GM21825 (cell line): Measurements from ENCODE around the gene MYORG.
"Not testable (repeated sequence)": the region's sequence is repeated elsewhere in the genome, so short reads cannot be mapped to it uniquely, and the experiment has no call there.

Experiments
- ATAC-seq: cut with Tn5 transposase; IDR thresholded peaks from one replicate; pipeline ENCODE4 v1.9.1; 2021; ENCODE audit warnings: mild to moderate bottlenecking, moderate library complexity; ENCODE audit not compliant: unreplicated experiment

MYORG gene

DNA sequence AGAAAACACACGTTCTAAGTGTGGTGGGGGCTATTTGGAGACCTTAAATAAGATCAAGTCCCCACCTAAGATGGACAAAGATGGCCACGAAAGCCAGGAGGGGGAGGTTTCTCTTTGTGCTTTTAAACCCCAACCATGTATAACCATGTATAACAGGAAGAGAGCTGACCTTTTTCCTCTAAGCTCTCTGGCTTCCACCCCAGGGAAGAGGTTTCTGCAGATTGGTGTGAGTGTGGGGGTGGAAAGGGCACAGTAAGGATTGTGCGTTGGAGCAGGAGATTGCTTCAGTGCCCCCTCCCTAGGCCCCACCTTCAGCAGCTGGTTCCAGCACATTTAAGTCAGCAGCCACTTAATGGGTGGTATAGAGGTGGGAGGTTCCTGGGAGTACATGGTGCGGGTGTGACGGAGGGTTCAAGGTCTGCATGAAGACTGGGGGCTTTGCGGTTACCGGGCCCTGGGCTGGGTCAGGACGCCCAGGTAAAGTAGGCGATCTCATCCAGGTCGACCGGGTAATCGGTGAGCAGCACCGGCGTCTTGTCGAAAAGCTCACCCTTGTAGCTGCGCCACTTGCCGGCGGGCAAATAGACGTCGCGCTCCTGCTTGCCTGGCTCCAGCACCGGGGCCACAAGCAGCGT is 6.2 kb downstream of the MYORG start:
- no peak for ATAC-seq

DNA sequence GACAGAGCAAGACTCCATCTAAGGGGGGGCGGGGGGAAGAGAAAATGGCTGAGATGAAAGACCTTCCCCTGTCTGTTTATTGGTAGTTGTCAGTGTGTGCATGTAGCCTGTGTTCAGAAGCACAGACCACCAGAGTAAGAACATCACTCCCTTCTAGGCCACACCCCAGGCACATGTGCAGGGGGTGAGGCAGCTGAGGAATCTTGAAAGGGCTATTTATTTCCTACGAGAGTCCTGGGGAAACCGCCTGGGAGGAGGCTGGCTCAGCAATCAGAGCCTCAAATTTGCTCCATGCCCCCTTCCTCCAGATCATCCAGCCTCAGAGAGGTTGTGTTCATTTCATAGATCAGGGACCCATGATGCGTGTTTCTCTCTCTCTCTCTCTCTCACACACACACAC is 7.1 kb downstream of the MYORG start:
- ATAC-seq = no peak

DNA sequence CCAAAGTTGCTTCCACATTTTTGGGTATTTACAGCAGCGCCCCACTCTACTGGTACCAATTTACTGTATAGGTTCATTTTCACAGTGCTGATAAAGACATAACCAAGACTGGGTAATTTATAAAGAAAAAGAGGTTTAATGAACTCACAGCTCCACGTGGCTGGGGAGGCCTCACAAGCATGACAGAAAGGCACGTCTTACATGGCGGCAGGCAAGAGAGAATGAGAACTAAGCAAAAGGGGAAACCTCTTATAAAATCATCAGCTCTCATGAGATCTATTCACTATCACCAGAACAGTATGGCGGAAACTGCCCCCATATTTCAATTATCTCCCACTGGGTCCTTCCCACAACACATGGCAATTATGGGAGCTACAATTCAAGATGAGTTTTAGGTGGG is 7.9 kb downstream of the MYORG start:
- ATAC-seq = not testable (repeated sequence)

DNA sequence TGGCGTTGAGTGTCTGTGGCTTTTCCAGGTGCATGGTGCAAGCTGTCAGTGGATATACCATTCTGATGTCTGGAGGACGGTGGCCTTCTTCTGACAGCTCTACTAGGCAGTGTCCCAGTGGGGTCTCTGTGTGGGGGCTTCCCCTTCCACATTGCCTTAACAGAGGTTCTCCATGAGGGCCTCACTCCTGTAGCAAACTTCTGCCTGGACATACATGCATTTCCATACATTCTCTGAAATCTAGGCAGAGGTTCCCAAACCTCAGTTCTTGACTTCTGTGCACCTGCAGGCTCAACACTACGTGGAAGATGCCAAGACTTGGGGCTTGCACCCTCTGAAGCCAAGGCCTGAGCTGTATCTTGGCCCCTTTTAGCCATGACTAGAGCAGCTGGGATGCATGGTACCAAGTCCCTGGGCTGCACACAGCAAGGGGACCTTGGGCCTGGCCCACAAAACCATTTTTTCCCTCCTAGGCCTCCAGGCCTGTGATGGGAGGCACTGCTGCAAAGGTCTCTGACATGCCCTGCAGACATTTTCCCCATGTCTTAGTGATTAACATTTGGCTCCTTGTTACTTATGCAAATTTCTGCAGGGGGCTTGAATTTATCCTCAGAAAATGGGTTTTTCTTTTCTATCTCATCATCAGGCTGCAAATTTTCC is 8.8 kb downstream of the MYORG start:
- not testable (repeated sequence) for ATAC-seq

DNA sequence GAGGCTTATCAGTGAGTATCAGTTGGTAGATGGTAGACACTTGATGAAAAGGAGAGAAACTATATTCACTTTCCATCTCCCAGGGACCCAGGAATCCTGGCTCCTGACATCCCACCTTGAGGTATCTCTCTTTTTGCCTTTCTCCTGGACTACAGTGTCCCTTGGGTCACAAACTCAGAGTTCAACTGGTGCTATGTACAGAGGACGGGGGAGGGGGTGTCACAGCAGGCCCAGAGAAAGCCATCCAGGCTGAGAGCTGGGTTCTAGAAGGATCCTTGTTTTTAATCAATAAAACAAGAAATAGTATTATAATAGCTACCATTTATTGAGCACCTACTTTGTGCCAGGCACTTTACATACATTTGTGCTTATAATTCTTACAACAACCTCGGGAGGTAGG is 10.3 kb downstream of the MYORG start:
- ATAC-seq = no peak

DNA sequence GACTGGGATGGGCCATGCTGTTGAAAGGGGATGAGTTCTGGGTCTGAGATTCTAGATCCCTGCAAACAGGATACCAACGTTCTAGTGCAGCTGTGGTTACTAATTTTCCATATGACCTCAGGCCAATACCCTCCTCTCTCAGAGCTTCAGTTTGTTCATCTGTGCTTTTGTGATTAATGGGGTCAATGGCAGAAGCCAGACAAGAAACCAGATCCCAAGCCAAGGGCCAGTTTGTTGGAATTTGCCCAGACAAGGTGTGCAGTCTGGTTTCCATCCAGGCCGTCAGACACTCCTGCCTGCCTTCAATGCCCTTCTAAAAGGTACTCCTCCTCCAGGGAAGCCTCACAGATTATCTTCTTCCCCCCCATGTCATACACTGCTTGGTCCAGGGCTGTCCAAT is 11.4 kb downstream of the MYORG start:
- no peak for ATAC-seq

DNA sequence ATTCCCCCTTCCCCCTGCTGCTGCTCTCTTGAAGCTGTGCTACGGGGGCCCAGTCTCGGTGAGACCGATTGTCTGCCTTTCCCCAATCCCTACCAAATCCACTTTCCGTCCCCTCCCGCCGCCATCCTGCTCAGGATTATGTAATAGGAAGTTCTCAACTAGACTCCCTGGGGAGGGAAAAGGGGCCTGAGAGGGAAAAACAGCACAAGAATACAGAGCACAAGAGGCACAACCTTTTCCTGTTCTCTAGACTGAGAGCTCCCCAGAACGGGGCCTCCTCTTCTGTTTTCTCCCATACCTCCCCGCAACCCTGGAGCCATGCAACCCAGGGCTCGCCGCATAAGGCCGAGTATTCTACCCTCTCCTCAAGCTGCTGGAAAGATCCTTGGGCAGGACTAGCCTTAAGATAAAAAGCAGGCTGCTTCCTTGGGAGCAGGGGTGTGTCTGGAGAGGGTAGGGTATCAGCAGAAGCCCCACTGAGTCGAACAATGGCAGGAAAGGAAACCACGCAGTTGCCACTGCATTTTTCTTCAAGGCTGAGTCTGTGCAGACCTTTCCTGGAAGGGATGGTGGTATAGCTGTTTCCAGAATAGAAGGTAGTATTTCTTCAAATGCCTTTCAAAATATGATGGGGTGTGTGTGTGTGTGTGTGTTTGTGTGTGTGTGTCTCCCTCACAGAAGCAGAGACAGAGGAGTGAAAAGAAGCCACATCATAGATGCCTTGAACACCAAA is 12.9 kb downstream of the MYORG start:
- ATAC-seq = no peak

DNA sequence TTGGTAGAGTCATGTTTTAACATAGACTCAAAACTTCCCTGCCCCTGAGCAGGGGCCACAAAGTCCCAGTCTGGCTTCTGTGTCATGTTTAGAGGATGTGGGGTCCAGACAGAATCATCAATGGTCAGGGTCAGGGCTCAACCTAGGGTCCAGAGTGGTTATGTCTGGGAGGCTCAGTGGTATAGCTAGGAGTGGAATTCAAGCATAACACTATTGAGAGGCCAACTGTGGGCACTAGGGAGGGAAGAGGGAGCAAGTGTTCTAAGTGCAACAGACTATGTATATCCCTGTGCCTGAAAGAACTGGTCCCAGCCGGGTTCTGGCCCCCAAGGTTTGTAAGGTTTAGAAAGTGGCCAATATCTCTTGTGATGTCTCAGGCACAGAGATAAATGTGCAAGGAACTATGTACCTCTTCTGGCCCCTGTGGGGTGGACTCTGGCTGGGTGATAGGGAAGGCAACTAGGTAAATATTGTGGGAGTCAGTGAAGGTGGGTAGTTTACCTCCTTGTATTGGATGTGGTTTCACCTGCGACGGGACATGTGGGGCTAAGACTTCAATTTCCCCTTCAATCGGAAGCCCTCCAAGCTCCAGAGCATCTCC is 14.0 kb downstream of the MYORG start:
- ATAC-seq = no peak

DNA sequence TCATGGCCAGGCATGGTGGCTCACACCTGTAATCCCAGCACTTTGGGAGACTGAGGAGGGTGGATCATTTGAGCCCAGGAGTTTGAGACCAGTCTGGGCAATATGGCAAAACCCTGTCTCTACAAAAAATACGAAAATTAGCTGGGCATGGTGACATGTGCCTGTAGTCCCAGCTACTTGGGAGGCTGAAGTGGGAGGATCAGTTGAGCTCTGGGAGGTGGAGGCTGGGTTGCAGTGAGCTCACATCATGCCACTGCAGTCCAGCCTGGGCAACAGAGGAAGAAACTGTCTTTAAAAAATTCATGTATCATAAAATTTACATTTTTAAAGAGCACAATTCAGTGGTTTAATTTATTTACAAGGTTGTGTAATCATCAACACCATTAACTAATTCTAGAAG is 23.7 kb downstream of the MYORG start:
- not testable (repeated sequence) for ATAC-seq

DNA sequence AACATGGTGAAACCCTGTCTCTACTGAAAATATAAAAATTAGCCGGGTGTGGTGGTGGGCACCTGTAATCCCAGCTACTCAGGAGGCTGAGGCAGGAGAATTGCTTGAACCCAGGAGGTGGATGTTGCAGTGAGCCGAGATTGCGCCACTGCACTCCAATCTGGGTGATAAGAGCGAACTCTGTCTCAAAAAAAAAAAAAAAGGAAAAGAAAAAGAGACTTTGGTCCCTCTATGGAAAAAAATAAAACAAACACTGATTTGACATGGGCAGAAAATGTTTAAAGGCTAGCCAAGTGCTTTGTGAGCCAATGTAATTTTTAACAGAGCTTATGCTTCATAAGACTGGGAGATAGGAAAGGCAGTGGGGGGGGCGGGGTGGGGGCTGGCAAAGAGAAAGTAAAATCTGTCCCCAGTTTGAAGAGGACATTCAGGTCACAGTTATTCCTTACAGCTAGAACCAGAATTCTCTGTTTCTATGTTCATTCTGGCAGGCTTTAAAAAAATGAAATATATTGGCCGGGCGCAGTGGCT is 24.5 kb downstream of the MYORG start:
- ATAC-seq = not testable (repeated sequence)

DNA sequence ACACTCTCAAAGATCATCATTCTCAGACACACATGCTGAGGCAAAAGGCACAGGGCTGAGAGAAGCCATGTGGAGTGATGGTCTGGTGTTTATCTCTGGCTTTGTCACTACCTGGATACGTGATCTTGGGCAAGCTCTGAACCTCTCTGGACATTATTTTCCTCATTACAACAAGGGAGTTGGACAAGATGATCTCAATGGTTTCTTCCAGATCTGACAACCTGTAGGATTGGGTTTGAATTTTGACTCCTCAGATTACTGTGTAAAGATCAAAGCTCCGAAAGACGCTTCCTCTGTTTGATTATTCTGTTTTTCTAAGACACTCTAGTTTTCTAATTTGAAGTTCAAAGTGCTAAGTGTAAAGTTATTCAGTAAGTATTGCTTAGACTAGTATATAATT is 27.4 kb downstream of the MYORG start:
- ATAC-seq = no peak

DNA sequence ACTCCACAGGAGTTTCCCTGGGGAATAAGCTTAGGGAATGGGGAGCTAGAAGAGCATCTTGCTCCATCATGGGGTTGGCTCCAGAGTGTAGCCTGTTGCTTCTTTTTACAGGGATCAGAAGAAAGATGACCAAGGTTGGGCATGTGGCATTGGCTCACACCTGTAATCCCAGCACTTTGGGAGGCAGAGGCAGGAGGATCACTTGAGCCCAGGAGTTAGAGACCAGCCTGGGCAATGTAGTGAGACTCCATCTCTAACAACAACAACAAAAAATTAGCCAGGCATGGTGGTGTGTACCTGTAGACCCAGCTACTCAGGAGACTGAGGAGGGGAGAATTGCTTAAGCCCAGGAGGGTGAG is 28.9 kb downstream of the MYORG start:
- no peak for ATAC-seq

DNA sequence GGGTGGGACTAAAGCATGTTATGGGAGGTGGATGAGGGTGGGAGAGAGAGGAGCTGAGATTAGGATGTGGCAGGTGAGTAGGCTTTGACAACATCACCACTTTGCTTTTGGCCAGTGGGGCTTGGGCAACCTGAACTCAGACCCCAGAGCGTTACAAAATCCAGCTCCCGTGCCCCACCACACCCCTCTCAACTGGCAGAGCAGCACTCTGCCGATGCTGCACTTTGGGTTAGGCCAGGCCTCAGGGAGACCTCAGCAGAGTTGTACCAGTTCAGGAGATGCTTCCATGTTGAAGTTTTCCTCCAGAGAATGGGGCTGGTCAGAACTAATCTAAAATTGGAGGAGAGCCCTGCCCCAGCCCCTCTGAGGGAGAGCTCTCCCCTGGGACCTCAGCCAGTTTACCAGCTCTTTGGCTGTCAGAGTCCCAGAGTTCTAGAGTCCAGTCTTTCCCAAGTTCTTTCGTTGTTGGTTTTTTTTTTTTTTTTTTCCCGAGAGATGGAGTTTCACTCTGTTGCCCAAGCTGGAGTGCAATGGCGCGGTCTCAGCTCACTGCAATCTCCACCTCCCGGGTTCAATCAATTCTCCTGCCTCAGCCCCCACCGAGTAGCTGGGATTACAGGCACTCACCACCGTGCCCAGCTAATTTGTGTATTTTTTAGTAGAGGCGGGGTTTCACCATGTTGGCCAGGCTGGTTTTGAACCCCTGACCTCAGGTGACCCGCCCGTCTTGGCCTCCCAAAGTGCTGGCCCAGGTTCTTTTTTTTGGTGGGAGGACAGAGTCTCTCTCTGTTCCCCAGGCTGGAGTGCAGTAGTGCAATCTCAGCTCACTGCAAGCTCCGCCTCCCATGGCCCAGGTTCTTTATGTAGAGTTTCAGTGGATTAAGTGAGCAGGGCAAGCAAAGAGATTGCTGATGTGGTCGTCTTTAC is 29.6 kb downstream of the MYORG start:
- ATAC-seq = no peak

DNA sequence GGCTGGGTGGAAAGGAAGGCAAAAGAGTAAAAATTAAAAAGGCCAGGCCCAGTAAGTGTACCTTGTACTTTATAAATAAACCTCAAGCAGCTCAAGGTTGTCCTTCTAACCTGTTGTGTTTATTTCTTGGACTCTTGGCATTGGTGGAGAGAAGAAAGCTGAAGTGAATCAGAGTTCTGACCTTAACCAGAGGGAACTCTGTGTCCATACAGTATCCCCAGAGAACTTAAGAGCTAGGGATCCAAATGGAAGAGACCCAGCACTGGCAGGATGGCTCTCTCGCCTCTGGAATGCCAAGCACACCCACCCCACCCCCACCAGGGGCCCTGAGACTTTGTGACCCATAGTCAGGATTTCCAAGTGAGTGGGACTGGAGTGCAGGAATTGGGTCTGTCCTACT is 33.1 kb downstream of the MYORG start:
- no peak for ATAC-seq

DNA sequence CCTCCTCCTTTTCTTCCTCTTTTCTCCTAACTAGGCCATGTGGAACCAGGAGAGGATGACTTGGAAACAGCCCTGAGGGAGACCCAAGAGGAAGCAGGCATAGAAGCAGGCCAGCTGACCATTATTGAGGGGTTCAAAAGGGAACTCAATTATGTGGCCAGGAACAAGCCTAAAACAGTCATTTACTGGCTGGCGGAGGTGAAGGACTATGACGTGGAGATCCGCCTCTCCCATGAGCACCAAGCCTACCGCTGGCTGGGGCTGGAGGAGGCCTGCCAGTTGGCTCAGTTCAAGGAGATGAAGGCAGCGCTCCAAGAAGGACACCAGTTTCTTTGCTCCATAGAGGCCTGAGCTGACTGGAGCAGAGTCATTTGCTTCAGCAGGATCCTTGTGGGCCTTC is 33.6 kb downstream of the MYORG start:
- no peak for ATAC-seq

DNA sequence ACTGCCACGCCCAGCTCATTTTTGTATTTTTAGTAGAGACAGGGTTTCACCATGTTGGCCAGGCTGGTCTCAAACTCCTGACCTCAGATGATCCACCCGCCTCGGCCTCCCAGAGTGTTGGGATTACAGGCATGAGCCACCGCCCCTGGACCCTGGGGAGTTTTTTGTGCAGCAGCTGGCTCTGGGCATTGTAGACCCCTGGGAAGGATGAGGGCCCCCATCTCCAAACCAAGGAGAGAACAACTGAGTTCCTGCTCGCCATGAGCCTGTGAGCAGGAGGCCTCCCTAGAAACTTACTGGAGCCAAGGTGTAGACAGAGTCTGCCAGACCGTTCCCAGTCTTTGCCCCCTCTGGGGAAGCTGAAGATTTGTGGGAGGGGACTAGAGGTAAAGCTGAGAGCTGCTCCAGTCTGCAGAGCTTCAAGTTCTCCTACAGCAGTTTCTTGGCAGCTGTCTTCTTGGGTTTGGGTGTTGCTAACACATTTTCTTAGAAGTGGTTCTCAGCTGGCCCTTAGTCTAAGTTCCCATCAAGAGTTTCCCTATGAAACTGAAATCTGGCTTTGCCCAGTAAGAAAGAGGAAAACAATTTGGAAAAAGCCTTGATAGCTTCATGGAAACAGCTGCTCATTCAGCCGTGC is 34.9 kb downstream of the MYORG start:
- no peak for ATAC-seq

DNA sequence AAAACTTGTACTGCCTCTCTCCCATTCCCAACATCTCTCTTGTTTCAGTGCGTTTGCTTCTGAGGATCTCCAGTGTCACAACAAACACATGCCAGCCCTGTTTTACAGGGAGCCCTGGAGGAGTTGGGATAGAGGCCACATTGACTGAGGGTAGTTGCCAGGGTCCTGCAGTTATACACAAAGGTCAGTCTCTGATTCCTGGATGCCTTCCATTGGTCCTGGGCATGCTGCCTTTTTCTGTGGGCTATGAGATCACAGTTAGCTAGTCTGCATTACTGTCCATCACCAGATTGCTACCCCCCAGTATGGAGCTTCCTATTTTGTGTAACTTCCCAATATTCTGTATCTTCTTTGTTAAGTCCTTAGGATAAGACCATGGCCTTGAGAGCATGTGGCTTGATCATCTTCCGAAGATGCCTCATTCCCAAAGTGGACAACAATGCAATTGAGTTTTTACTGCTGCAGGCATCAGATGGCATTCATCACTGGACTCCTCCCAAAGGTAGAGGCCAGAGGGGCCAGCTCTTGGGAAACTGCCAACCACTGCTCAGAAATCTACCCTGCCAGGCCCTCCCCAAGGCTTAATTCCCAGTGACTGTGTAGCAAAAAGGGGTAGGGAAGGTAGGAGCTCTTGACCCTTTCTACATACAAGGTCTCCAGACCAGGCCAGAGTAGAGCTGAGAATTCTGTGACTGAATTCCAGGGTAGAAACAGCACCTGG is 37.9 kb downstream of the MYORG start:
- no peak for ATAC-seq

DNA sequence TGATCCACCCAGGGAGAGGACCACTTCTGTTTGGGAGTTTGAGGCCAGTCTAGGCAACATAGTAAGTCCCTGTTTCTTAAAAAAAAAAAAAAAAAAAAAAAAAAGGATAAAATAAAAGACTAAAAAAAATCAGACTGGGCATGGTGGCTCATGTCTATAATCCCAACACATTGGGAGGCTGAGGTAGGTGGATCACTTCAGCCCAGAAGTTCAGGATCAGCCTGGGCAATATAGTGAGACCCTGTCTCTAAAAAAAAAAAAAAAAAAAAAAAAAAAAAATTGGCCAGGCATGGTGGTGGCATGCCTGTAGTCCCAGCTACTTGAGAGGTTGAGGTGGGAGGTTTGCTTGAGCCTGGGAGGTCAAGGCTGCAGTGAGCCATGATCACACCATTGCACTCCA is 38.6 kb downstream of the MYORG start:
- not testable (repeated sequence) for ATAC-seq

DNA sequence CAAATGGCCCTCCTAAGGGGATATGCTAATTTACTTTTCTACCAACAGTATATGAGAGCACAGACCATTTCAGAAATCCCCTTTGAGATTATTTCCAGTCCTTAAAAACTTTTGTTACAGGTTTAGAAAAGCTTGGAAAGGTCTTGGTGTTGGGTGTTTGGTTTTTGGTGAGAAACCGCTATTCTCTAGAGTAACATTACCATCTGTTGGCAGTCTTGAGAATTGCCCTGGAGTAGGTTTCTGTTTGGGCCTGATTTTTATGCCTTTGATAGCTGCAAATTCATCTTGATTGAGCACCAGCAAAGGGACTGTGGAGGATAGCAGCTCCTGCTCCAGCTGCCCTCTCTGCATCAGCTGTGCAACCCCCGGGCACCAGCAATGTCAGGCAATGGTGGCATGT is 39.3 kb downstream of the MYORG start:
- ATAC-seq = no peak

DNA sequence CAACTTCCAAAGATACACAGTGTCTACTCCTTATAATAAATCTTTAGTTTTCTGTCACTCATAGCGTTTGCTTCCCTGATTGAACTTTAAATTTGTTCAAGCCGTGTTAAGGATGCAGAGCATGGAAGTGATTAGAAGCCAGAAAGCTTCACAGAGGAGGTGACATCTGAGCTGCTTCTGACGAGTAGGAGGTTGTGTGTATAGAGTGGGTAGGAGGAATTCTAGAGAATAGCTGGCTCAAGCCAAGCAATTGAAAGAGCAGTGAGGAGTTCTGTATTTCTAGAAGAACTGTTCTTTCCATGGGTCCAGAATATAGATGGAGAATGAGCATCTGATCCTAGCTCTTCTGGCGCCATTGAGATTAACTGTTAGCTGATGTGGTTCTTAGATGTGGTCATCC is 41.3 kb downstream of the MYORG start:
- no peak for ATAC-seq
